ENCODE data around the gene PLXNA4.

The PLXNA4 gene

DNA sequence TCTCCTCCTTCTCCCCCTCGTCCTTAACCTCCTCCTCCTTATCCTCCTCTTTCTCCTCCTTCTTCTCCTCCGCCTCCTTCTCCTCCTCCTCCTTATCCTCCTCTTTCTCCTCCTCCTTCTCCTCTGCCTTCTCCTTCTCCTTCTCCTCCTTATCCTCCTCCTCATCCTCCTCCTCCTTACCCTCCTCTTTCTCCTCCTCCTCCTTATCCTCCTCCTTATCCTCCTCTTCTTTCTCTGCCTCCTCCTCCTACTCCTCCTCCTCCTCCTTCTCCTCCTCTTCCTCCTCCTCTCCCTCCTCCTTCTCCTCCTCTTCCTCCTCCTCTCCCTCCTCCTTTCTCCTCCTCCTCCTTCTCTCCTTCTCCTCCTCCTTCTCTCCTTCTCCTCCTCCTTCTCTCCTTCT is 14.5 kb downstream of the PLXNA4 start:
- Mint-ChIP-seq H3K27ac (no peak overlapping the region), H3K36me3 (peaks cover 6% of the 10 kb centered on the region), H3K4me3 (no peak overlapping the region), H3K9me3 (peaks cover 21% of the 10 kb centered on the region), H3K27me3 (peaks cover 55% of the 10 kb centered on the region), H3K4me1 (no peaks in the 10 kb centered on the region)
- no peak for ATAC-seq

DNA sequence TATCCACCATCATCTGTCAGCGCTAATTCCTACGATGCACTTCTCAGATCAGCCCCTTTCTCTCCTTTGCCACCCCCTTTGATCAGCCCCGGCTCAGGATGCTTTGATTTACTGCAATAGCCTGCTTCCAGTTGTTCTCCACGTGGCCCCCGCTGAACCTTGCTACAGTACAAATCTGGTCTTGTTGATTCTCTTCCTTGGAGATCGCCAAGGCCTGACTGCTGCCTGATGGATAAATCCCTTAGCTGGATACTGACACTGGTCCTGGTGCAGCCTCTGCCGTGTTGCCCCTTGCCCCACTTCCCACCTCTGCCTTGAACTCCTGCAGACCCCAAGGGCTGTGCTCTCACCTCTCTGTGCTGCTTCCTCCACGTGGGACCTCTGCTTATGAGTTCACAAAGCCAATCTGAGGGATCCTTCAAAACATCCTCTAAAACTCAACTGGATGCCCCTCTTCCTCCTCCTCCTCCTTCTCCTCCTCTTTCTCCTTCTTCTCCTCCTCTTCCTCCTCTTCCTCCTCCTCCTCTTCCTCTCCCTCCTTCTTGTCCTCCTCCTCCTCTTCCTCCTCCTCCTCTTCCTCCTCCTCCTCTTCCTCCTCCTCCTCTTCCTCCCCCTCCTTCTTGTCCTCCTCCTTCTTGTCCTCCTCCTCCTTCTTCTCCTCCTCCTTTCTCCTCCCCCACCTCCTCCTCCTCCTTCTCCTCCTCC is 15.3 kb downstream of the PLXNA4 start:
- Mint-ChIP-seq H3K9me3 (peaks cover 21% of the 10 kb centered on the region), H3K4me3 (no peak overlapping the region), H3K27ac (no peak overlapping the region), H3K36me3 (peaks cover 6% of the 10 kb centered on the region), H3K4me1 (no peaks in the 10 kb centered on the region), H3K27me3 (peaks cover 47% of the 10 kb centered on the region)
- ATAC-seq: peak; percentile 46

DNA sequence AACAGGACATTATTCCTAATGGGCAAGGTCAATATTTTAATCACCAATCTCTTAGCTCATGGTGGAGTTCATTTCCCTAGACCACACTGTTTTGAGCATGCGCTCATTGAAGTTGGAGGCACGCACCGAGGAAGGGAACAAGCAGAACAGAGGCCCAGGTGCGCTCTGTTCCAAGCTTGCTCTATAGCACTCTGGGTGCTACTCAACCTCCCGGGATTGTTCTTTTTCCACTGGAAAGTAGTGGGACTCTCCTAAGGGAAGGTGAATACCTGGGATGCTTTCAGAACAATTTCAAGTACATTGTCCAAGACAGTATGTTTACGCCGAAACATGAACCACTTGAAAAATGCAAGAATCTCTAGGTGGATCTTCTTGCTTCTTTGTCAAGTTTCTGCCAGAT is 16.2 kb downstream of the PLXNA4 start:
- ATAC-seq: no peak
- H3K27me3 Mint-ChIP-seq: peaks cover 38% of the 10 kb centered on the region
- H3K27ac Mint-ChIP-seq: no peak overlapping the region
- no peaks in the 10 kb centered on the region for H3K4me1 Mint-ChIP-seq
- H3K36me3 Mint-ChIP-seq: peaks cover 6% of the 10 kb centered on the region
- no peak overlapping the region for H3K4me3 Mint-ChIP-seq
- peaks cover 21% of the 10 kb centered on the region for H3K9me3 Mint-ChIP-seq

DNA sequence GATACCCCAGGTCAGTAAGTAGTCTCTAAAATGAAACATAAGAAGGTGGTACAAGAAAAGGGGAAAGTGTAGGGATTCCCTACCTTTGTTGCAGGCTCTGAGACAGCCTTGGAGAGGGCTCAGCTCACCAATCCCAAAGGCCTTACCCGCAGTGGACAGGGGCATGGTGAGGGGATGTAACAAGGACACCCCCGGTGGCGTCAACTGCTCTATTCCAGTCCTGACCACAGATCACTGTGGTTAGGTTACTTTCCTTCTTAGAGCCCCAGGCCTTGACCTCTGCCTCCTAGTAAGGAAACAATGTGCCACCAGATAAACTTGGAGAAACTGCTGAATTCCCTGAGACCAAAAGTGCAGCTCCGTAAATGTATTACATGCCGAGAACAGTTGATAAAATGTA is 17.5 kb downstream of the PLXNA4 start:
- Mint-ChIP-seq H3K36me3 (no peaks in the 10 kb centered on the region), H3K9me3 (peaks cover 18% of the 10 kb centered on the region), H3K27ac (no peak overlapping the region), H3K4me1 (no peaks in the 10 kb centered on the region), H3K4me3 (no peak overlapping the region), H3K27me3 (peaks cover 26% of the 10 kb centered on the region)
- ATAC-seq: no peak

DNA sequence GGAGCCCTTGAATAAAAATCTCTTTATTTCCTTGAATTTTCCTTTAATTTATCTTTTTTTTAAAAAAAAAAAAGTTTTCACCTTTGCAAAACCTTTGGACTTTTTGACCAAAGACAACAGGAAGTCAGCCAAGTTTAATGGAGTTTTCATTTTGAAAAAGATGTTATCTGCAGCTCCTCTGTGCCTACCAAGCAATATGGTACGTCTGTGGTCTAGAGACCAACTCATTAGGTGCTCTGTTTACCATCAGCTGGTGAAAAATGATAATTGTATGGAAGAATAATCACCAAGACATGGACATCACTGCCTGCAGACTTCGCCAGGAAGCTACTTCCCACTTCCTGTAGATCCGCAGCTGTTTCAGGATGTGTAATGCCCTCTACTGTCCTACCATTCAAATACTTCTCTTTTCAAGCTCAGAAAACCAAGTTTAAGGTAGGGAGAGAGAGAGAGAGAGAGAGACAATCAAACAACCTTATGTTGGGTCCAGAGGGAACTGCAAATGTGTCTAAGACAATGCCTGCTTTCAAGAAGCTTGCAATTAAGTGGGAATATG is 18.7 kb downstream of the PLXNA4 start:
- H3K4me1 Mint-ChIP-seq: no peaks in the 10 kb centered on the region
- peaks cover 12% of the 10 kb centered on the region for H3K9me3 Mint-ChIP-seq
- H3K4me3 Mint-ChIP-seq: no peak overlapping the region
- no peak overlapping the region for H3K27ac Mint-ChIP-seq
- H3K27me3 Mint-ChIP-seq: peaks cover 18% of the 10 kb centered on the region
- no peak for ATAC-seq
- no peaks in the 10 kb centered on the region for H3K36me3 Mint-ChIP-seq

DNA sequence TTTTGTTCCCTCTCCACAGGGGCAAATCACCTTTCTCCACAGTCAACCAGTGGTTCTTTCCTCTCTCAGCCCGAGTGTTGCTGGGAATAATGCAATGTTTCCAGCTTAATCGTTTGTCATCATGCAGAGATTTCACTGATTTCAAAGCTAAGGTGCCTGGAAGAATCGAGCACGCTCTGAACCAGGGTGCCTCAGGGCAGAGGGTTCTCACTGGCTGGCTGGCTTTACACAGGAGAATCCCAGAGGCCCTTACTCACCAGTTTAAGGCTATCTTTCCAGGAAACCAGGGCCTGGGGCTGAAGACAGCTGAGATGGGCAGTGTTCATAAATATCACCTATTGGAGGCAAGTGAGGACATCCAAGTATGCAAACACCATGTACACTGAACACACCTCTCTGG is 21.8 kb downstream of the PLXNA4 start:
- no peak overlapping the region for H3K4me3 Mint-ChIP-seq
- H3K4me1 Mint-ChIP-seq: no peaks in the 10 kb centered on the region
- peaks cover 8% of the 10 kb centered on the region for H3K9me3 Mint-ChIP-seq
- H3K36me3 Mint-ChIP-seq: no peaks in the 10 kb centered on the region
- no peak overlapping the region for H3K27ac Mint-ChIP-seq
- no peak for ATAC-seq
- peaks cover 14% of the 10 kb centered on the region for H3K27me3 Mint-ChIP-seq

DNA sequence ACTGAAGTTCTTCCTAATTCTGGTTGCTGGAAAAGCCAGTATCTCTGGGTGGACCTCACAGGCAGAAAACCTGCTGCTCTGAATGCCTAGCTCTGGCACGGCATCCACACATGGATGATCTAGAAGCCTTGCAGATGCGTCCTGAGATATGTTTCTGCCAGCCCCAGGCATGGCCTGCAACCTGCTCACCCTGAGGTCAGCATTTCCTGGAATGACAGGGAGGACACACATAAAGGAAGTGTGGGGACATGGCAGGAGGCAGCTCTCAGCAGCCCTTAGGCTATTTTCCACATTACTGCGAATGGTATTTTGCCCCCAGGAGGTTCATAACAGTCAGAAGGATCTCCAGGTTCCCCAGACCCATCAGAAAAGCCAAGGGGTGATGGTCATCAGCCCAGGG is 23.2 kb downstream of the PLXNA4 start:
- peaks cover 14% of the 10 kb centered on the region for H3K27me3 Mint-ChIP-seq
- no peak for ATAC-seq
- peaks cover 8% of the 10 kb centered on the region for H3K9me3 Mint-ChIP-seq
- H3K4me1 Mint-ChIP-seq: no peaks in the 10 kb centered on the region
- no peaks in the 10 kb centered on the region for H3K36me3 Mint-ChIP-seq
- no peak overlapping the region for H3K4me3 Mint-ChIP-seq
- no peak overlapping the region for H3K27ac Mint-ChIP-seq

DNA sequence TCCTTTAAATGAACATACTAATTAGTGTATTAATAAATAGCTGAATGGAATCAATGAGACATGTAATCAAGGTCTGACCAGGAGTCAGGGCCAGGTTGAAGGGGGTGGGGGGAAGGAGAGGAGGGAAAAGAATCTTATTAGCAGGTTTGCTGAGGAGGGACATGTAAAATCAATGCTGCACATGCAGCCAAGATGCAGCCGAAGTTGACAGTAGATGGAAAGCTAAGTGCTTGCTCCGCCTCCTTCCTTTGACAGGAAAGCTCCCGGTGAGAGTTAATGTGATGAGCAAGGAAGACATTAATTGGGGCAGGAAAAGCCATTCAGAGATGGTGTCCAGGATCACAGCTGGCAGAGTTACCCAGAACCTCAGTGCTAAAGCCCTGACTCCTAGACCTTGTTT is 24.4 kb downstream of the PLXNA4 start:
- no peak overlapping the region for H3K4me3 Mint-ChIP-seq
- peaks cover 8% of the 10 kb centered on the region for H3K9me3 Mint-ChIP-seq
- ATAC-seq: no peak
- H3K27ac Mint-ChIP-seq: no peak overlapping the region
- H3K36me3 Mint-ChIP-seq: no peaks in the 10 kb centered on the region
- no peaks in the 10 kb centered on the region for H3K4me1 Mint-ChIP-seq
- H3K27me3 Mint-ChIP-seq: peaks cover 14% of the 10 kb centered on the region

DNA sequence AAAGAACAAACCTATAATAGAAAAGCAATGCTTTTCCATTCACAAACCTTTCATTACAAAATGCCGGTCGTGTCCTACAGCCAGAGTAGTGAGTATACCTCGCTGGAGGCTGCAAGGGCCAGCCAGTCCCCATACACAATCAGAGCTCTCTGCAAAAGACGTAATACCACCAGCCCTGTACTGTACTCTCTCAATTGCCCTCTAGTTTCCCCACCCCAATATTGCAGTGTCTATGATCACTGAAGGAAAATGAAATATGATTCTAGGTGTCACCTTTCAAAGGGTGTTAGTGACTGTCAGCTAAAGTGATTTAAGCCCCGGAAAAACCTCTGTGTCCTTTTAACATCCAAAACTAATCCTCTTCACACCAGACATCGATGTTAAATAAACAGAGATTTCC is 24.8 kb downstream of the PLXNA4 start:
- H3K27ac Mint-ChIP-seq: no peak overlapping the region
- H3K9me3 Mint-ChIP-seq: peaks cover 8% of the 10 kb centered on the region
- H3K27me3 Mint-ChIP-seq: peaks cover 14% of the 10 kb centered on the region
- no peak for ATAC-seq
- H3K4me1 Mint-ChIP-seq: no peaks in the 10 kb centered on the region
- H3K4me3 Mint-ChIP-seq: no peak overlapping the region
- no peaks in the 10 kb centered on the region for H3K36me3 Mint-ChIP-seq

DNA sequence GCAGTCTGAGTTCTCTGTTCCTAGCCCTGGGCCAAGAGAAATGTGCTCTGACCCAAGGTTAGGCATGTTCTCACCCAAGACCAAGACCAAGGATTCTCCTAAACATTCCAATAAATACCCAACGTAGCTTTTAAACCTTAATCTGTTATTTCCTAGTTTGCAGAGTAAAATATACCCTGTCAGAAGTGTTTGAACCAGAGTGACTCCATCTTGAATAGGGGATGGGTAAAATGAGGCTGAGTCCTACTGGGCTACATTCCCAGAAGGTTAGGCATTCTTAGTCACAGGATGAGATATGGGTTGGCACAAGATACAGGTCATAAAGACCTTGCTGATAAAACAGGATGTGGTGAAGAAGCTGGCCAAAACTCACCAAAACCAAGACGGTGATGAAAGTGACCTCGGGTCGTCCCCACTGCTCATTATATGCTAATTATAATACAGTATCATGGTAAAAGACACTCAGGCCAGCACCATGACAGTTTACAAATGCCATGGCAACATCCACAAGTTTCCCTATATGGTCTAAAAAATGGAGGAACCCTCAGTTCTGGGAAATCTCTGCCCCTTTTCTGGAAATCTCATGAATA is 27.7 kb downstream of the PLXNA4 start:
- Mint-ChIP-seq H3K4me3 (no peak overlapping the region), H3K9me3 (peaks cover 12% of the 10 kb centered on the region), H3K36me3 (no peaks in the 10 kb centered on the region), H3K27ac (no peak overlapping the region), H3K27me3 (peaks cover 22% of the 10 kb centered on the region), H3K4me1 (no peaks in the 10 kb centered on the region)
- no peak for ATAC-seq

DNA sequence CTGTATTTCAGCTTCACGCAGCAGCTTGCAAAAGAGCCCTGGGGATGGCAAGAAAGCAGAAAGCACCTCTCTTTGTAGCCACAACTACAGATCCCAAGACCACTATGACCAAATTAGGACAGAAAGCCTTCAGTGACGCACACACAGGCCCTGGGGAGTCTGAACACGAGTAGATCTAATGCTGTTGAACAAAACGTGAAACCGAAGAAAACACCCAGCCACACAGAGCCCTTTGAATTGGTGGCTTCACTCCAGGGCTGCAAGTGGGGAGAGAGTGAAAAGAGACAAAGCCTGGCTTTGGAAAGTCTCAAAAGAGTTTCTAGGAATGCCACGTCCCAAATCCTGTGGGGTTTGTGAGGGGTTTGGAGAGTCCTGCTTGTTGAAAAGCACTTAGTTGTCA is 28.4 kb downstream of the PLXNA4 start:
- H3K27me3 Mint-ChIP-seq: peaks cover 24% of the 10 kb centered on the region
- H3K4me1 Mint-ChIP-seq: no peaks in the 10 kb centered on the region
- no peaks in the 10 kb centered on the region for H3K36me3 Mint-ChIP-seq
- H3K4me3 Mint-ChIP-seq: no peak overlapping the region
- H3K27ac Mint-ChIP-seq: no peak overlapping the region
- peaks cover 12% of the 10 kb centered on the region for H3K9me3 Mint-ChIP-seq
- no peak for ATAC-seq

DNA sequence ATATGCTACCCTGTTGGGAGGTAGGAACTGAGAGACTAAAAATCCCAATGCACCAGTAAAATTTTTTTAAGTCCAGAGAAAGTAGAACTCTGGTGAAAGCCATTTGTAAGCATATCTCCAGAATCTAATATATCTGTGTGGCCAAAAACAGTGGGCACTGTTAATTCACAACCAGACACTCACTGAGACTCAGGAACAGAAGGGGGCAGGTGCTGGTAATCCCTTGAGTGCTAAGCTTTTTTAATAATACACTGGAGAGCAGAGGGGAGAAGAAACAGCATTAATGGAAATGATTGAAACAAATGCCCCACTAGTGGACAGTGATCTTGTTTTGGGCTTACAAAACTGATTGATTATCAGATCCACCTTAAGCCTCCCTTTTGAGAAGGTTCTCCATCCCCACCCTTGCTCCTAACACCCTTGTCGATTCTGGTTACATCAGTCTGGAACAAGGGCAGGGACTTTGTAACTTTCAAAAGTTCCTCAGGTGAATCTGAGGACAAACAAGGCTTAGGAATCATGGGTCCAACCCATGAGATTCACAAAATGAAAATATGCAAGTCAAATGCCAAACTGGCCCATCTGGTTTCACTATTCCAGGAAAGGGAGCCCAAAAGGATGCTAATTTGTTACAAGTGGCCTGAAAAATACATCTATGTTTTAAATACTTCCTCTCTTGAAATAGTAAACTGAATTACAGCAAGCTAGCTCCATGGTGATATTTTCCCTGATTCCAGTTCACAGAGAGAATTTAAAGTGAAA is 29.7 kb downstream of the PLXNA4 start:
- Mint-ChIP-seq H3K36me3 (no peaks in the 10 kb centered on the region), H3K4me1 (no peaks in the 10 kb centered on the region), H3K4me3 (no peak overlapping the region), H3K27me3 (peaks cover 21% of the 10 kb centered on the region), H3K27ac (no peak overlapping the region), H3K9me3 (peaks cover 15% of the 10 kb centered on the region)
- no peak for ATAC-seq

DNA sequence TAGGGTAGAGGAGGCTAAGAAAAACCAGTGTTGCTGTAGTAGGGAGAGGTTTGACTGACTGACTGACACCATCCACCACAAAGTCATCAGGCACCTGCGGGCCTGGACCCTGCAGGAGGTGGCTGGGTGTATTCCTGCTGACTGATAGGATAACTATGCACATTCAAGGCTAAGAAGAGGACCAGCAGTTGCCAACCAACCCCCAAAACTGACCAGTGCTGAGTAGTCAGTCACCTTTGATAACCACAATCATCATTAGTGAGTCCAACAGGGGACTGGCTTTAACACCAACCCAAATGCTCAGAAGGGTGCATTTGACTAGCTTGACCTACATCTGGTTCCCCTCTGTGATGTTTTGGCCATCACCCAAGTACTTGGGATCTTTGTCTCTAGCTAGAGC is 30.5 kb downstream of the PLXNA4 start:
- no peak overlapping the region for H3K4me3 Mint-ChIP-seq
- no peaks in the 10 kb centered on the region for H3K4me1 Mint-ChIP-seq
- H3K9me3 Mint-ChIP-seq: peaks cover 9% of the 10 kb centered on the region
- H3K27me3 Mint-ChIP-seq: peaks cover 13% of the 10 kb centered on the region
- no peak overlapping the region for H3K27ac Mint-ChIP-seq
- H3K36me3 Mint-ChIP-seq: no peaks in the 10 kb centered on the region
- ATAC-seq: no peak

DNA sequence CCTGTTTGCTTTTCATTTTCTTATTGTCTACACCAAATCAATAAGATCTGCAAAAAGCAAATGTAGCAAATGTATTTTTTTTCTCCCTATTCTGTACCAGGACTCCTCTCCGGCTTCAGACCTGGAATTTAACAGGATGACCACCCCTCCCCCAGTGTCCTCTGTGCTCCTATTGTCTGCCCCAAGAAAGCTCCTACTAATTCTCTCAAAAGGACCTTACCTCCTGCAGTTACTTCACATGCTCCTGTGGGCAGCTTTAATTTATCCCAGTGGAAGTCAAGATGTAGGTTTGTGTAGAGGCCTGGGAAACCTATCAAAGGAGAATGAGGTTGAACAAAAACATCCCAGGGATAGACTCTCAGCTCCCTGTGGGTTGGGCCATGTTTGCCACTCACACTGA is 31.3 kb downstream of the PLXNA4 start:
- ATAC-seq: no peak
- H3K27me3 Mint-ChIP-seq: peaks cover 10% of the 10 kb centered on the region
- no peaks in the 10 kb centered on the region for H3K4me1 Mint-ChIP-seq
- H3K36me3 Mint-ChIP-seq: no peaks in the 10 kb centered on the region
- H3K4me3 Mint-ChIP-seq: no peak overlapping the region
- peaks cover 7% of the 10 kb centered on the region for H3K9me3 Mint-ChIP-seq
- H3K27ac Mint-ChIP-seq: no peak overlapping the region

DNA sequence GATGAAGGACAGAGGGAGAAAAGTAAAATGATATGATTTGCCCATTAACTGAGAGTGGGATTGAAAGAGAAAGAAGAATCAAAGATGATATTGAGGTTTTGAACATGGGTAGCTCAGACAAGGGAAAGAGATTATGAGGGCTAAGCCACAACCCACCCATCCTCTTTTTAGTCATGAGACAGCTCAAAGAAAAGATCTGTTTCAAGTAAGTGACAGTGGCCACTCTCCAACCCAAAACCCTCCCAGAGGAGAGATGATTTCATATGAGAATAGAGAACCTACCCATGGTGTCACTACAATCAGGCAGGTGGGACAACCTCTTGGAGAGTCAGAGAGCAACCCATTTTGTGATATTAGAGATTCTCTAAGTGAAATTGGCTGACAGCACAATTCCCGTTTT is 32.2 kb downstream of the PLXNA4 start:
- Mint-ChIP-seq H3K9me3 (peaks cover 7% of the 10 kb centered on the region), H3K36me3 (no peaks in the 10 kb centered on the region), H3K27me3 (peaks cover 10% of the 10 kb centered on the region), H3K4me3 (no peak overlapping the region), H3K27ac (no peak overlapping the region), H3K4me1 (no peaks in the 10 kb centered on the region)
- no peak for ATAC-seq

DNA sequence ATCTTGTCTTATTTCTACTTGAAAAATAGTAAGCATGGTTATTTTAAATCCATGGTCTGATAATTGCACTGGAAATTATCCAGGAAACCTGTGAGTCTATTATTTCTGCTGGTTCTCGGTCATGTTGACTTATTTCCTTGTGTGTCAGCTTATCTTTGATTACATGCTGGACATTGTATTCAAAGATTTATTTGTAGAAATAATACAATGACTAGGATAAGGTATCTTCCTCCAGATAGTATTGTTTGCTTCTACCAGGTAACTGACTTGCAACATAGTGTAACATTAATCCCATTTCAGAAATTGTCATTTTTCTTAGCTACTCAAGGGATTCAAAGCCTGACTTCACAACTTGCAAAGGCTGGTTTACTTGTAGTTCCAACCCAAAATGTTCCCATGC is 33.4 kb downstream of the PLXNA4 start:
- no peak for ATAC-seq
- Mint-ChIP-seq H3K4me3 (no peak overlapping the region), H3K9me3 (peaks cover 7% of the 10 kb centered on the region), H3K27ac (no peak overlapping the region), H3K36me3 (no peaks in the 10 kb centered on the region), H3K27me3 (peaks cover 10% of the 10 kb centered on the region), H3K4me1 (no peaks in the 10 kb centered on the region)

Measured in stimulated activated memory B cell treated with anti-CD40 and anti-IgM and Interleukin-4, amounts not matched to agents 10 μg/mL and 1 μg/mL and 100 μg/mL, for 72 hours (primary cell).